Measurements from ENCODE around the gene CABLES2.

DNA sequence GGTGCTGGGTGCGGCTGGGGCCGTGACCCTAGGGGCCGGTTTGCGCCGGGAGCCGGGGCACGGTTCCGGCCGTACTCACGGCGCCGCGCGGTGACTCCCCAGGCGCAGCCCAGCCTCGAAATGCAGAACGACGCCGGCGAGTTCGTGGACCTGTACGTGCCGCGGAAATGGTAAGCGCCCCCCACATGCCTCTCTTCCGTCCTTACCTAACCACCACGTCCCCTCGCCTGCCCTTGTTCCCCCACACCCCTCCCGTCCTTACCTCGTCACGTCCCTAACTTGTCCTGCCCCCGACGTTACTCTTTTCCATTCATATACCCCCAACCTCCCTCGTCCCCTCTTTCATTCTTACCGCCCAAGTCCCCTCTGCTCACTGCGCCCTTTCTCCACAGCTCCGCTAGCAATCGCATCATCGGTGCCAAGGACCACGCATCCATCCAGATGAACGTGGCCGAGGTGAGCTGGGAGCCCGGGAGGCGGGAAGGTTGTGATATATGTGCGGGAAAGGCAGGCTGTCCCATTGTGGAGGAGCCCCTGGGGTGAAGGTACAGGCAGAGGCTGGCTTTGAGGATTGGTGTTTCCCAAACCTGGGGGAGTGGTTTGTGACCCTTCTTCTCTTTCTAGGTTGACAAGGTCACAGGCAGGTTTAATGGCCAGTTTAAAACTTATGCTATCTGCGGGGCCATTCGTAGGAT is 19.7 kb downstream of the CABLES2 start:
- no peak for TF ChIP-seq POLR2A (IDR thresholded peaks at IDR 0.05)
- TF ChIP-seq, protein P1, sequence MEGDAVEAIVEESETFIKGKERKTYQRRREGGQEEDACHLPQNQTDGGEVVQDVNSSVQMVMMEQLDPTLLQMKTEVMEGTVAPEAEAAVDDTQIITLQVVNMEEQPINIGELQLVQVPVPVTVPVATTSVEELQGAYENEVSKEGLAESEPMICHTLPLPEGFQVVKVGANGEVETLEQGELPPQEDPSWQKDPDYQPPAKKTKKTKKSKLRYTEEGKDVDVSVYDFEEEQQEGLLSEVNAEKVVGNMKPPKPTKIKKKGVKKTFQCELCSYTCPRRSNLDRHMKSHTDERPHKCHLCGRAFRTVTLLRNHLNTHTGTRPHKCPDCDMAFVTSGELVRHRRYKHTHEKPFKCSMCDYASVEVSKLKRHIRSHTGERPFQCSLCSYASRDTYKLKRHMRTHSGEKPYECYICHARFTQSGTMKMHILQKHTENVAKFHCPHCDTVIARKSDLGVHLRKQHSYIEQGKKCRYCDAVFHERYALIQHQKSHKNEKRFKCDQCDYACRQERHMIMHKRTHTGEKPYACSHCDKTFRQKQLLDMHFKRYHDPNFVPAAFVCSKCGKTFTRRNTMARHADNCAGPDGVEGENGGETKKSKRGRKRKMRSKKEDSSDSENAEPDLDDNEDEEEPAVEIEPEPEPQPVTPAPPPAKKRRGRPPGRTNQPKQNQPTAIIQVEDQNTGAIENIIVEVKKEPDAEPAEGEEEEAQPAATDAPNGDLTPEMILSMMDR (IDR thresholded peaks at IDR 0.05): no peak
